Aorta (tissue), 5 donors: ENCODE measurements around the gene IL18R1. TPM values are rescaled to one million over a fixed set of nuclear protein-coding genes. Genes with fewer than 3 reads are reported as not detected.

ENCODE experiments used
- ATAC-seq: fragments of 200-7000 bp; cut with Tn5 transposase; one replicate; pipeline ENCODE4 v1.9.1; 2022; ENCODE audit warnings: moderate library complexity; ENCODE audit not compliant: low FRiP score
- DNase-seq, 2 donors: peaks; one replicate each; pipeline ENCODE4 v3.0.0-alpha.2; 2020
- H3K27ac ChIP-seq, 2 donors: one replicate each; pipeline ENCODE4 v1.5.1; 2013; ENCODE audit warnings: low read length in 2 of 2, mild to moderate bottlenecking in 2 of 2, moderate library complexity in 2 of 2, control low read depth in 1 of 2, inconsistent platforms in 1 of 2, low read depth in 1 of 2
- H3K27me3 ChIP-seq, 2 donors: one replicate each; pipeline ENCODE4 v1.6.1; 2013; ENCODE audit warnings: control low read depth in 1 of 2, low read length in 1 of 2, mild to moderate bottlenecking in 1 of 2, moderate library complexity in 1 of 2; ENCODE audit not compliant: insufficient read depth in 2 of 2, control insufficient read depth in 1 of 2
- H3K36me3 ChIP-seq, 2 donors: one replicate each; pipeline ENCODE4 v1.6.1; 2013; ENCODE audit warnings: control low read depth in 1 of 2, low read length in 1 of 2, mild to moderate bottlenecking in 1 of 2; ENCODE audit not compliant: insufficient read depth in 2 of 2, control insufficient read depth in 1 of 2
- H3K4me1 ChIP-seq, 2 donors: one replicate each; pipeline ENCODE4 v1.6.1; 2013; ENCODE audit warnings: low read length in 2 of 2, control low read depth in 1 of 2, mild to moderate bottlenecking in 1 of 2, moderate library complexity in 1 of 2; ENCODE audit not compliant: insufficient read depth in 2 of 2, control insufficient read depth in 1 of 2
- H3K4me3 ChIP-seq, 2 donors: one replicate each; pipeline ENCODE4 v1.5.1; 2013; ENCODE audit warnings: low read length in 2 of 2, control low read depth in 1 of 2, mild to moderate bottlenecking in 1 of 2
- H3K9me3 ChIP-seq: one replicate; pipeline ENCODE4 v1.6.1; 2013; ENCODE audit warnings: mild to moderate bottlenecking, low read length; ENCODE audit not compliant: control insufficient read depth
- WGBS, 2 donors: extraction: QIAGEN DNeasy Blood & Tissue Kit; methylation state at CpG; one replicate each; pipeline ENCODE4 v1.1.7; 2013; 5-methylcytosine and 5-hydroxymethylcytosine counted together
- intact Hi-C, 2 donors: fragments of 100-400 bp; cut with DNase I; formaldehyde crosslinking; loops; one replicate each; pipeline versions ENCODE4 v1.14.2 to v1.15.0; 2022
- polyA plus RNA-seq, 2 donors: library from polyadenylated mRNA; stranded (reverse); fragments of 200-250 nt; gene quantifications; one replicate each; pipeline ENCODE4 v1.2.3, GENCODE V29; 2013
- total RNA-seq, 2 donors: library from RNA; stranded (reverse); fragmentation: NEBNext Ultra II Directional; extraction: Animal tissue kit (Norgen Biotek cat#: 25700); gene quantifications; one replicate each; pipeline ENCODE4 v1.2.1, GENCODE V29; 2021
- donor health status: healthy with polysubstance abuse.
- donor health status: Bipolar disorder and iron deficiency.
- donor health status: DM: no; HTN: no; CAD: no.
- donor health status: DM: no; HTN: no; CAD: no.
- donor health status: DM: yes; HTN: yes; CAD: no.

The IL18R1 gene
- total and polyA plus RNA-seq, 4 donors: 0.33 to 11.0 (median 4.8) TPM

GRCh38 chr2:102425441-102426132 is 70.0 kb downstream of the IL18R1 start:
- no peaks in the 10 kb centered on the region for H3K9me3 ChIP-seq
- no peak overlapping the region for H3K4me3 ChIP-seq
- no peaks in the 10 kb centered on the region for H3K4me1 ChIP-seq
- no peak for ATAC-seq
- H3K36me3 ChIP-seq: no peaks in the 10 kb centered on the region
- no peak for DNase-seq
- H3K27ac ChIP-seq: no peak overlapping the region
- intact Hi-C loops: no loop called here
- H3K27me3 ChIP-seq: no peaks in the 10 kb centered on the region
- WGBS, 2 donors: 38 to 41% methylated on average over 5 of the region's 5 CpGs

GRCh38 chr2:102427249-102427648 is 71.7 kb downstream of the IL18R1 start:
- Histone ChIP-seq H3K4me3 (no peak overlapping the region), H3K4me1 (no peaks in the 10 kb centered on the region), H3K9me3 (no peaks in the 10 kb centered on the region), H3K27me3 (no peaks in the 10 kb centered on the region), H3K27ac (no peak overlapping the region), H3K36me3 (no peaks in the 10 kb centered on the region)
- 49 to 71% methylated on average over 1 of the region's 1 CpG for WGBS, 2 donors
- intact Hi-C loops: no loop called here
- ATAC-seq: no peak
- no peak for DNase-seq

GRCh38 chr2:102428573-102428972 is 73.0 kb downstream of the IL18R1 start:
- 75 to 78% methylated on average over 2 of the region's 2 CpGs for WGBS, 2 donors
- H3K9me3 ChIP-seq: no peaks in the 10 kb centered on the region
- H3K27ac ChIP-seq: no peak overlapping the region
- no peak for ATAC-seq
- no peak overlapping the region for H3K4me3 ChIP-seq
- H3K4me1 ChIP-seq: no peaks in the 10 kb centered on the region
- intact Hi-C loops: no loop called here
- H3K36me3 ChIP-seq: no peaks in the 10 kb centered on the region
- no peaks in the 10 kb centered on the region for H3K27me3 ChIP-seq
- DNase-seq: no peak

GRCh38 chr2:102432386-102432785 is 76.8 kb downstream of the IL18R1 start:
- no peaks in the 10 kb centered on the region for H3K27me3 ChIP-seq
- ATAC-seq: no peak
- no peak for DNase-seq
- no peaks in the 10 kb centered on the region for H3K9me3 ChIP-seq
- H3K4me1 ChIP-seq: no peaks in the 10 kb centered on the region
- H3K4me3 ChIP-seq: no peak overlapping the region
- H3K36me3 ChIP-seq: no peaks in the 10 kb centered on the region
- 91 to 95% methylated on average over 2 of the region's 2 CpGs for WGBS, 2 donors
- H3K27ac ChIP-seq: no peak overlapping the region
- intact Hi-C loops: no loop called here

GRCh38 chr2:102433973-102434654 is 78.5 kb downstream of the IL18R1 start:
- Histone ChIP-seq H3K27ac (no peak overlapping the region), H3K27me3 (no peaks in the 10 kb centered on the region), H3K4me1 (no peaks in the 10 kb centered on the region), H3K9me3 (no peaks in the 10 kb centered on the region), H3K4me3 (no peak overlapping the region), H3K36me3 (no peaks in the 10 kb centered on the region)
- DNase-seq (no peak), ATAC-seq (no peak)
- intact Hi-C loops: no loop called here
- WGBS, 2 donors: 94 to 96% methylated on average over 4 of the region's 4 CpGs

- Histone ChIP-seq H3K9me3 (no peaks in the 10 kb centered on the region), H3K4me3 (no peak overlapping the region), H3K27me3 (no peaks in the 10 kb centered on the region), H3K36me3 (no peaks in the 10 kb centered on the region), H3K27ac (no peak overlapping the region), H3K4me1 (no peaks in the 10 kb centered on the region)
- WGBS, 2 donors: 96 to 99% methylated on average over 2 of the region's 2 CpGs
- intact Hi-C loops: no loop called here
- ATAC-seq (no peak), DNase-seq (no peak)
Measured at GRCh38 chr2:102434655-102435381, 79.2 kb downstream of the IL18R1 start.

GRCh38 chr2:102435741-102436140 is 80.1 kb downstream of the IL18R1 start:
- intact Hi-C loops: no loop called here
- 94% methylated on average over 2 of the region's 2 CpGs for WGBS, 2 donors
- Histone ChIP-seq H3K36me3 (no peaks in the 10 kb centered on the region), H3K4me3 (no peak overlapping the region), H3K9me3 (no peaks in the 10 kb centered on the region), H3K4me1 (no peaks in the 10 kb centered on the region), H3K27ac (no peak overlapping the region), H3K27me3 (no peaks in the 10 kb centered on the region)
- DNase-seq (no peak), ATAC-seq (no peak)

GRCh38 chr2:102436323-102436722 is 80.7 kb downstream of the IL18R1 start:
- 19 to 23% methylated on average over 3 of the region's 3 CpGs for WGBS, 2 donors
- Histone ChIP-seq H3K36me3 (no peaks in the 10 kb centered on the region), H3K27me3 (no peaks in the 10 kb centered on the region), H3K4me1 (no peaks in the 10 kb centered on the region), H3K4me3 (no peak overlapping the region), H3K27ac (no peak overlapping the region), H3K9me3 (no peaks in the 10 kb centered on the region)
- intact Hi-C loops: no loop called here
- no peak for ATAC-seq
- DNase-seq: peak in 1 of 2 donors; percentile 47
